T47D (cell line): ENCODE data around the gene TIAM2.
"Not testable (repeated sequence)": the region's sequence is repeated elsewhere in the genome, so short reads cannot be mapped to it uniquely, and the experiment has no call there.

Experiments used
- DNase-seq, 2 experiments: peaks; one replicate each; pipeline versions ENCODE4 v3.0.0 to v3.0.0-alpha.2; 2011 to 2012; ENCODE audit warnings: low read depth in 1 of 2, low spot score in 1 of 2
- JUND ChIP-seq: IDR thresholded peaks from 2 replicates; pipeline ENCODE4 v1.6.1; 2012; ENCODE audit warnings: low read depth
- in situ Hi-C: cut with HindIII; loops from 2 replicates; pipeline ENCODE4 v1.10.0; 2016; ENCODE audit warnings: low sequenced_read_pairs, low pct_unique_long_range_greater_than_20kb

Gene TIAM2

DNA sequence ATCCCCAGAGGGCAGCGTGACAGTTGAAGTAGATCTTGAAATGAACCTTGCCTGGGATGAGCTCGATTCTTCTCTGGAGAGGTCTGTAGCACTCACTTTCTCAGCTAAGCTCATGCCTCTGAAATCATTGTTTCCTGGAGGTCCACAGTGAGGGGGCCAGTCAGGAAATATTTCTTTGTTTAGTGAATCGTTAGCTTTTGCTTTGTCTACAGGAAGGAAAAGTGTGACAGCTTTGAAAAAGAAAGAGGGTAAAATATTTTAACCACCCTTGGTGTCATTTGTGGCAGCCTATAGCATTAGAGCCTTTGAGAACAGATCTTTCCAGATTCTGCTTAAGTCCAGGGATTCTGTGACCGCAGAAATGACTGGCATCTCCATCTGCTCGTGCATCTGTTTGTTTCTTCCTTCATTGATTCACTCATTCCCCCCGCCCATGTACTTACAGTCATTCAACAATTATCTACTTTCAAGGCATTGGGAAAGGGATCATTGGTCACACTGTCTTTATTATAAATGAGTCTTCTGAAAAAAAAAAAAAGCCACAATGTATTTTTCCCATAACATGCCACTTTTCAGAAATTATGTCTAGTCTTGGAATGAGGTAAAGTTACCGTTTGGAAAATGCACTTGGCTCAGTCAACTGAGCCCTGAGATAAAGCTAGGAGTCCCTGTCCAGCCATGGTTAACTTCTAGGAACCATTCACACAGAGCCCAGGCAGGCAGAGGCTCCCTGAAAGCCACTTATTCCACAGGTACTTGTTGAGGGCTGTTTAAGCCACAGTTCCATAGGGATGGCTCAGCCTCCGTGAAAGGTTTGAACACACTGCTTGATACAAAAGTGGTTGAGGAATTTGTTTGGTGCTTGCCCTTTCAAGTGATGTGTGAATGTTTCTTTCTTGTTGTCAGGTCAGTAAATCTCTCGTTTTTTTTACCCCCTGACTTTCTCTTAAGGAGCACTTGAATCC, 86.0 kb downstream of the TIAM2 start:
- no peak for DNase-seq
- no peak for TF ChIP-seq JUND
- in situ Hi-C loops = no loop called here

DNA sequence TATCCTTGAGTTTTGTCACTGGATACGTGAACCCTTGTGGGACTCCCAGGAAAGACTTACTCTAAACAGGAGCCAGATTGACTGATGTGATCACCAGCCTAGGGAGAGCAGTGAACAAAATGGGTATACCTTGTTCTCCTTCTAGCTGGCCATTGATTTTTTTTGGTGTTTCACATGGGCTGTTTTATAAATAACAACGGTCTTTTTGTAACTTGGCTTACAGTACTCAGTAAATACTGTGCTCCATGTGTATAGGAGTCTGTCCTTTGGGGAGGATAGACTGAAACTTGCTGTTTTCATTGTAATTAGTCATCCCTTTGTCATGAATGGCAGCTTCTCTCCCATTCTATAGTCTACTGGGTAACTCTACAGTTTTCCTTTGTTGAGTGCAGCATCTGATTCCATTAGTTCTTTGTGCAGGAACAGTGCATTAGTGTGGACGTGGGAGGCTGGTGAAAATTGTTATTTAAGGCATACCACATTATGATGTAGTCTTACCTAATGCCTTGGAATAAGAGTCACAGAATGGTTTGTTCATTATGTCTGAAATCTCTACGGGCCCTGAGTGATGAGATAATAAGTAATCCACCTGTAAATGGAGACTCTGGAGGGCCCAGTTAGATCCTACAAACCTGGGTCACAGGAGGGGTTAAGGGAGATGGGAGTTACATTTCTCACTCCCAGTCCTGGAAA, 89.5 kb downstream of the TIAM2 start:
- DNase-seq = no peak
- no peak for TF ChIP-seq JUND
- in situ Hi-C loops = no loop called here

DNA sequence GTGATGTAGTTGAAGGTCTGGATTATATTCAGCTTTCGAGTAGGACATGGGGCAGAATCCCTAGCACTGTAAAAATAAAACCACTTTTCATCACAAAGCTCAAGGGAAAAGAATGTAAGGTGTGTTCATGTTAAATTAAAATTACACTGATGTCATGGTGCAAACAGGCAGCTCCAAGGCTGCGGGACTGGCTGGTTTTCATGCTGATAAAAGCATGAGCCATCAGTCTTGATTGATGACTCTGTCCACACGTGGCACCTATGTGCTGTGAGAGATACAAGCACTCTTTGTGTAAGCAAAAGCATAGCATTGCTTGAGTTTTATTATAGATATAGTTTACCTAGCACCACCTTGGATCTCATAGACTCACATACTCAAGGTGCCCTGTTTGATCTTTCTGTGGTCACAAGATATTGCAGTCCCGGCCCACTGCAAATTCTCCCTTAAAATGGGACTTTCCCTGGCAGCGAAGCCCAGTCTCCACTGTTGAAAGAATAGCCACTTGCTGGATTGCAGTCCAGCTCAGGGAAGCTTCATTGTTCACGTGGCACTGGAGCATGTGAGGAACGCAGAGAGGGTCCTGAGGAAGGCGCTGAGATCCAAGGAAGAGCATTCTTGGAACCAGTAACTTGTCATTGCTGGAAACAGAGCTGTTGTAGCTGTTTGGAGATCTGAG, 90.6 kb downstream of the TIAM2 start:
- no peak for DNase-seq
- in situ Hi-C loops = no loop called here
- no peak for TF ChIP-seq JUND

DNA sequence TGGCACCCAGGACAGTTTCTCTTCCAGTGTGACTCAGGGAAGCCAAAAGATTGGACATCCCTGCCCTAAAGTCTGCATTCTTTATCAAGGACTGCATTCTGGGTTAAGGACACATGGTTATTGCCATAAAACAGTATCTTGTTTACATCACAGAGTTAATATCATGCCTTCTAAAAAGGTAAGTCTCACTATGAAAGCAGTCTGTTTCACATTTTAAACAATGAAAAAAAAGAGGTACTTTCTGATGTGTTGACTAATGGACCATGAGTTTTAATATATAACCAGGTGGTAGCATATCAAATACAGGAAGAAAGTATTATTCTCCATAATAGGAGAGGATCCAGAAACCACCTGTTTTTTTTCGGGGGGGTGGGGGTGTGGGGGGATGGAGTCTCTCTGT, 93.7 kb downstream of the TIAM2 start:
- no peak for TF ChIP-seq JUND
- in situ Hi-C loops = no loop called here
- no peak for DNase-seq

DNA sequence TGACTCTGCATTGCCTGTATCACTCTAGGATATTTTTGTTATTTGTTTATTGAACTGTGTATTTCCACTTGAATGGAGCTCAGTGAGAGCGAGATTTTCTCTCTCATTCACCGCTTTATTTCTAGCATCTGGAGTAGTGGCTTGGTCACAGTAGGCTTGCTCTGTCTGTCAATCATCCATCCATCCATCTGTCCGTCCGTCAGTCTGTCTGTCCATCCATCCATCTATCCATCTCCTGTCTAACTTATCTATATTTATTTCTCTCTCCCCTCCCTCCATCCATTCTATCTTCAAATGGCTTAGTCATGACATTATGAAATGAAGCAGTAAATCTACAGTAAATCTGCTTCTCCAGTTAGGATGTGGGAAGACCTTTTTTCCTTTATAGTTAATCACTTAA, 94.6 kb downstream of the TIAM2 start:
- no peak for DNase-seq
- in situ Hi-C loops = no loop called here
- no peak for TF ChIP-seq JUND

DNA sequence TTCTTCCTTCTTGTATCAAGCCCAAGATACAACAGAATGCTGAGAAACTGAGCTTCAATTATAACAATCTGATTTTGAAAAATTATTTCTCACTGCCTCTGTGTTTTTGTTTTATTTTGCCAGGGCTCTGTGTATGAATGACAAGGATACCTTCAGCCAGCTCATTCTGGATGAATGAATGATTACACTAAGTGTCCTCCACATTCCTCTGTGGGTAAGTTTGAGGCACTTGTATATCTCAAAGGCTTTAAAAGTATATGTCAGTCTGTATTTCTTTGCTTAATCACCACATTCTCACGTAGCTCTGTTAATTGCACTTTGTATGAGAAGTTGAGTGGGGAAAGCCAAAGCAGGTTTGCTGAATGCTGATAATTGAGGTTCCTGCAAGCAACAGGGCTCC, 95.1 kb downstream of the TIAM2 start:
- TF ChIP-seq JUND = no peak
- DNase-seq = no peak
- in situ Hi-C loops = no loop called here

DNA sequence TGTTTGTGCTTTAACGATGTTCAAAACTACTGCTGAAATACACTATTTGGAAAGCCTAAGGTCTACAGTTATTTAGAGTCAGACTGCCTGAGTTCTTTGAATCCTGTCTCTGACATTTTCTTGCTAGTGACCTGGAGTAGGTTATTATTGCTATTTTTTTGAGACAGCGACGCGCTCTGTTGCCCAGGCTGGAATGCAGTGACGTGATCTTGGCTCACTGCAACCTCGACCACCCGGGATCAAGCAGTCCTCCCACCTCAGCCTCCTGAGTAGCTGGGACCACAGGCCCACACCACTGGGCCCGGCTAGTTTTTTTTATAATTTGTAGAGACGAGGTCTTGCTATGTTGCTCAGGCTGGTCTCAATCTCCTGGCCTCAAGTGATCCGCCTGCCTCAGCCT, 96.6 kb downstream of the TIAM2 start:
- no peak for TF ChIP-seq JUND
- in situ Hi-C loops = no loop called here
- DNase-seq = no peak

DNA sequence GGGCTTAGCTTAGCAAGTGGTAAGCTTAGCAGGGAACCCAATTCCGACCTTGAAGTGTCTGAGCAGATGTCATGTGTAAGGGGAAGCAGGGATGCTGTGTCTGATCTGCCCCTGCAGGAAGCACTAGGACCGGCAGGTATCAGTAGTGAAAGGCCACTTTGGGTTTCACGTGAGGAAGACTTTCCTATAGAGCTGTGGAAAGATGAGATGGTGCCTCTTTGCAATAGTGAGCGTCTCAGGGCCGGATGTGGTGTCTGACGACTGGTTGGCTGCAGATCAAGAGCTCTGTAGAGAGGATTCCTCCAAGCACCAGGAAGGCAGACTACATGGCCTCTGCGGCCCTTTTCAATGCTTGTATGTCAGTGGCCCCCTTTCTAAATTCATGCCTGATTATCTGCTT, 98.3 kb downstream of the TIAM2 start:
- DNase-seq = no peak
- in situ Hi-C loops = no loop called here
- no peak for TF ChIP-seq JUND

DNA sequence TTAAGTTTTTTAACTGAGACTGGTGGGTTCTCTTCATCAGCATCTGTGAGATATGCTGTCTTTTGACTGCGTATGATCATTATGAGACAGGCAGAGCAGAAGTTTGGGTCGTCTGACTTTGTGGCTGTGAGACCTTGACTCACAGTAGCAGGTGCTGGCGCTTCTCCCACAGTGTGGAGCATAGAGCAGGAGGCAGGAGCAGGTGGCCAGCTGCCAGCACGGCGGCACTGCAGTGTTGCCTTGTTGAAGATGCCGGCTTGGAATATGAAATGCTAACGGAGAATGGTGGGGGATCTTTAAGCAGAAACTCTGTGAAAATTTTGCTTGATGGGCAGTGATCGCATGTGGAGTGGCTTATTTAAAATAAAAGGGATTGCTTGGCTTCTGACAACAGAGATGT, 105.0 kb downstream of the TIAM2 start:
- no peak for DNase-seq
- TF ChIP-seq JUND = no peak
- in situ Hi-C loops = no loop called here

DNA sequence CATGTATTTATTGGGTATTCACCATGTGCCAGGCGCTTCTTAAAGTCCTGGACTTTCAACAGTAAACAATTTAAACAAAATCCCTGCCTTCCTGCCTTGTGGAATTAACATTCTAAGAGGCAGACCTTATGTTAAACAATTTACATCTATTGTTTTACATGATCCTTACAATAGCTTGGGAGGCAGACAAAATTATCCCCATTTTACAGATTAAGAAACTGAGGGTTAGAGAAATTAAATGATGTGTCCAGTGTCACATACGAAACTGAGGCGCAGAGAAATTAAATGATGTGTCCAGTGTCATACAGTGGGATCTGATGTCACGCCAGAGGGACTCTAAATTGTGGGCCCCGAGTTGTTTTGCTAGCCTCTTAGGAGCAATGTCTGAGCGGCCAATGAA, 105.5 kb downstream of the TIAM2 start:
- in situ Hi-C loops = no loop called here
- TF ChIP-seq JUND = no peak
- no peak for DNase-seq

DNA sequence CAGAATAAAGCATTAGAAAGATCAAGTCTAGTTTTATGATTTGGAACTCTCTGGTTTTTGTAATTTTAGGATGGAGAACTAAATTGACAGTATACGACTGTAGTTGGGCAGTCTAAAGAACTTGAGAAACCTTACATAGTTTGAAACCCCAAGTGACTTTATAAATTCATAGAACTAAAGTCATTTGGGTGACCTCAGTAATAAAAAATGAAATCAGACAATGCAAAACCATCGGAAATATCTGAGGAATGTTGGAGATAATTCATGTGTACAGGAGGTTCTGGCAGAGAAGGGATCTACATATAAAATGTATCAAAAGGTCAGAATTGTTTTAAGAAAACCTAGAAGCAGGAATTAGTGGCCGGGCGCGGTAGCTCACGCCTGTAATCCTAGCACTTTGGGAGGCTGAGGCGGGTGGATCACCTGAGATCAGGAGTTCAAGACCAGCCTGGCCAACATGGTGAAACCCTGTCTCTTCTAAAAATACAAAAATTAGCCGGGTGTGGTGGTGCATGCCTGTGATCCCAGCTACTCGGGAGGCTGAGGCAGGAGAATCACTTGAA, 108.0 kb downstream of the TIAM2 start:
- in situ Hi-C loops, DNase-seq: not testable (repeated sequence)

DNA sequence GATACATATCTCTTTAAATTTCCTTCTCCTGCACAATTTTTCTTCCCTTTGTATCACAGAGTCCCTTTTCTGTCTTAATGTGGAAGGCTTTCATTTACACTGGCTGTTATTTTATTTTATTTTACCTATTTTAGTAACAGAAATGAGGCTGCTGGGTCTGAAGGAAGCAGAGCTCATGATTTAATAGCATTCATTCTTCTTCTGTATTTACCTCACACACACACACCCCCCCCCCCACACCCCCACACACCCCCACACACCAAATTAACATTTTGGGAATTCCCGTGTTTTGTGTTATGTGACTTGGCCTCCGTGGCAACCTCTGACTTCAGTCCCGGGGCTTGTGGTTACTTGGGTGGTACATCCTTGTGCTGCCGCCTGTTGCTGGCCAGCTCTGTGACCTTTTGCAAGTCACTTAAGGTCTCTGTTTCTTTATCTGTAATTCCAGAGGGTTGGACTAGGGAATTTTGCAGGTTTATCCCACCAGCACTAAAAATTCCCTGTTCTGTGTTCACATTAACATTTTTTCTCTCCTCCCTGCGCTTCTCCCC, 108.8 kb downstream of the TIAM2 start:
- in situ Hi-C loops = no loop called here
- no peak for TF ChIP-seq JUND
- DNase-seq = no peak
